HCT116 (cell line): ENCODE data around the gene CUBN. TPM values are rescaled to one million over a fixed set of nuclear protein-coding genes. Genes with fewer than 3 reads are reported as not detected.

ENCODE experiments used
- ATAC-seq: fragments of 200-7000 bp; cut with Tn5 transposase; 2 replicates; pipeline ENCODE4 v1.9.1; 2020; ENCODE audit warnings: mild to moderate bottlenecking, moderate library complexity
- BruUV-seq: library from RNA; stranded (reverse); fragments of 400-500 nt; replicated peaks from 2 replicates; lab custom pipeline; 2021; lab: Mats Ljungman, UMichigan
- CTCF ChIA-PET: fragments of 300-600 bp; sonication (Branson Sonifier 250); formaldehyde crosslinking; loops from one replicate; lab custom pipeline; 2021; ENCODE audit warnings: antibody characterized with exemption; lab: Charles Lee
- POLR2A ChIA-PET: fragments of 300-600, 350-600 bp; sonication (Branson Sonifier 250); formaldehyde crosslinking; loops from one replicate; lab custom pipeline; 2021; ENCODE audit warnings: antibody characterized with exemption; lab: Charles Lee
- RAD21 ChIA-PET, 2 experiments: fragments of 300-600 bp; sonication (Branson Sonifier 250); formaldehyde crosslinking; loops; one replicate each; lab custom pipeline; 2023; ENCODE audit warnings: low total read pairs in 2 of 2; ENCODE audit not compliant: uncharacterized antibody in 2 of 2, unreplicated experiment in 2 of 2, low non-redundant PET in 1 of 2; lab: Charles Lee
- DNase-seq: peaks from one replicate; pipeline ENCODE4 v3.0.0-alpha.2; 2010; ENCODE audit warnings: low read depth, low spot score
- H2AFZ ChIP-seq: fragments of 200-600 bp; shearing (Covaris generic), sonication (generic); 2 replicates; pipeline ENCODE4 v1.6.1; 2017; ENCODE audit warnings: low read depth, mixed run types, mixed read lengths, antibody characterized with exemption, low read length; ENCODE audit not compliant: poor library complexity, severe bottlenecking
- H3K27ac ChIP-seq: 2 replicates; pipeline ENCODE4 v1.5.1; 2012; ENCODE audit warnings: low read depth, low read length
- H3K27me3 ChIP-seq: fragments of 200-600 bp; sonication (generic); 2 replicates; pipeline ENCODE4 v1.6.1; 2016; ENCODE audit warnings: mixed run types, low read length, mixed read lengths; ENCODE audit not compliant: insufficient read depth
- H3K36me3 ChIP-seq, 2 experiments: fragments of 200-500 bp in 1 of 2; fragments of 200-600 bp in 1 of 2; sonication (Bioruptor generic) in 1 of 2; sonication (generic) in 1 of 2; 2 replicates each; pipeline versions ENCODE4 v1.5.1 to v1.6.1; 2014 to 2016; ENCODE audit warnings: low read length in 2 of 2, inconsistent platforms in 1 of 2, mixed read lengths in 1 of 2, mixed run types in 1 of 2; ENCODE audit not compliant: insufficient read depth in 2 of 2, control insufficient read depth in 1 of 2
- H3K4me1 ChIP-seq, 2 experiments: fragments of 200-600 bp in 1 of 2; sonication (generic) in 1 of 2; 2 replicates each; pipeline versions ENCODE4 v1.5.1 to v1.6.1; 2012 to 2017; ENCODE audit warnings: low read length in 2 of 2, inconsistent platforms in 1 of 2, mild to moderate bottlenecking in 1 of 2, mixed read lengths in 1 of 2, mixed run types in 1 of 2, moderate library complexity in 1 of 2; ENCODE audit not compliant: insufficient read depth in 2 of 2, control insufficient read depth in 1 of 2
- H3K4me2 ChIP-seq: fragments of 200-600 bp; sonication (generic); 2 replicates; pipeline ENCODE4 v1.6.1; 2017; ENCODE audit warnings: mixed run types, low read length, mixed read lengths
- H3K4me3 ChIP-seq, 2 experiments: fragments of 200-600 bp in 1 of 2; sonication (generic) in 1 of 2; replicated peaks in 1 of 2; 2 replicates each; pipeline ENCODE4 v1.5.1; 2011 to 2016; ENCODE audit warnings: low read length in 2 of 2, control low read depth in 1 of 2, low read depth in 1 of 2, mild to moderate bottlenecking in 1 of 2, mixed read lengths in 1 of 2, mixed run types in 1 of 2
- H3K79me2 ChIP-seq: fragments of 200-600 bp; sonication (generic); 2 replicates; pipeline ENCODE4 v1.6.1; 2017; ENCODE audit warnings: mild to moderate bottlenecking, mixed run types, low read length, moderate library complexity, mixed read lengths; ENCODE audit not compliant: insufficient read depth
- H3K9ac ChIP-seq: fragments of 200-600 bp; sonication (generic); 2 replicates; pipeline ENCODE4 v1.6.1; 2016; ENCODE audit warnings: low read length, mixed read lengths
- H3K9me2 ChIP-seq: fragments of 200-600 bp; sonication (generic), shearing (Covaris generic); 2 replicates; pipeline ENCODE4 v1.6.1; 2017; ENCODE audit warnings: mixed run types, mild to moderate bottlenecking, moderate library complexity; ENCODE audit not compliant: insufficient read depth
- H3K9me3 ChIP-seq, 2 experiments: fragments of 200-500 bp in 1 of 2; fragments of 200-600 bp in 1 of 2; sonication (Bioruptor generic) in 1 of 2; sonication (generic) in 1 of 2; 2 replicates each; pipeline ENCODE4 v1.6.1; 2014 to 2017; ENCODE audit warnings: low read length in 2 of 2, mixed read lengths in 2 of 2, inconsistent platforms in 1 of 2, low read depth in 1 of 2, mild to moderate bottlenecking in 1 of 2, mixed run types in 1 of 2, moderate library complexity in 1 of 2; ENCODE audit not compliant: control insufficient read depth in 1 of 2, insufficient read depth in 1 of 2
- H4K20me1 ChIP-seq: fragments of 200-600 bp; sonication (generic), shearing (Covaris generic); 2 replicates; pipeline ENCODE4 v1.6.1; 2017; ENCODE audit warnings: mixed run types, mild to moderate bottlenecking, moderate library complexity; ENCODE audit not compliant: insufficient read depth
- CEBPB ChIP-seq: IDR thresholded peaks from 2 replicates; pipeline ENCODE4 v1.6.1; 2012; ENCODE audit warnings: low read depth
- EGR1 ChIP-seq: IDR thresholded peaks from 2 replicates; pipeline ENCODE4 v1.6.1; 2012; ENCODE audit warnings: low read depth
- EZH2 ChIP-seq: fragments of 200-600 bp; sonication (generic); IDR thresholded peaks from 2 replicates; pipeline ENCODE4 v1.6.1; 2017; ENCODE audit warnings: antibody characterized with exemption, mixed run types
- EZH2phosphoT487 ChIP-seq: fragments of 200-600 bp; IDR thresholded peaks from 2 replicates; pipeline ENCODE4 v1.6.1; 2018; ENCODE audit warnings: antibody characterized with exemption, borderline replicate concordance
- FOSL1 ChIP-seq: IDR thresholded peaks from 2 replicates; pipeline ENCODE4 v1.6.1; 2012; ENCODE audit warnings: low read depth
- JUND ChIP-seq: IDR thresholded peaks from 2 replicates; pipeline ENCODE4 v1.6.1; 2012
- POLR2A ChIP-seq: IDR thresholded peaks from 2 replicates; pipeline ENCODE4 v1.7.0; 2011; ENCODE audit warnings: borderline replicate concordance; ENCODE audit not compliant: insufficient read depth, insufficient read length; ENCODE audit errors: extremely low read depth
- POLR2AphosphoS5 ChIP-seq: IDR thresholded peaks from 2 replicates; pipeline ENCODE4 v1.6.1; 2011; ENCODE audit warnings: mild to moderate bottlenecking, low read depth, low read length, moderate library complexity
- RAD21 ChIP-seq: IDR thresholded peaks from 2 replicates; pipeline ENCODE4 v1.6.1; 2012; ENCODE audit warnings: low read depth, mild to moderate bottlenecking
- SIN3A ChIP-seq: IDR thresholded peaks from 2 replicates; pipeline ENCODE4 v1.6.1; 2012; ENCODE audit warnings: low read depth
- SP1 ChIP-seq: IDR thresholded peaks from 2 replicates; pipeline ENCODE4 v1.6.1; 2012; ENCODE audit warnings: low read depth
- SRF ChIP-seq: IDR thresholded peaks from 2 replicates; pipeline ENCODE4 v1.6.1; 2012; ENCODE audit warnings: low read depth
- ZFX ChIP-seq: fragments of 450-650 bp; IDR thresholded peaks from 2 replicates; pipeline ENCODE4 v1.6.1; 2017
- ZNF274 ChIP-seq: fragments of 200-500 bp; sonication (Bioruptor generic); IDR thresholded peaks from 2 replicates; pipeline ENCODE4 v1.6.1; 2014; ENCODE audit warnings: mild to moderate bottlenecking, low read depth, low read length, inconsistent platforms
- intact Hi-C: fragments of 100-400 bp; cut with micrococcal nuclease; formaldehyde crosslinking; loops from 2 replicates; pipeline ENCODE4 v1.10.0; 2022
- total RNA-seq: library from RNA; stranded (reverse); gene quantifications from one replicate; pipeline ENCODE4 v1.2.1, GENCODE V29; 2021; ENCODE audit not compliant: unreplicated experiment
- TF ChIP-seq, protein P1 (sequence below): IDR thresholded peaks from 2 replicates; pipeline ENCODE4 v1.6.1; 2012; ENCODE audit warnings: low read depth
- TF ChIP-seq, protein P2 (sequence below): IDR thresholded peaks from 2 replicates; pipeline ENCODE4 v1.6.1; 2011; ENCODE audit warnings: mild to moderate bottlenecking, low read length, moderate library complexity; ENCODE audit not compliant: insufficient replicate concordance; ENCODE audit errors: extremely low read depth
- TF ChIP-seq, protein P3 (sequence below), 3 experiments: fragments of 200-600 bp in 1 of 3; sonication (generic) in 1 of 3; IDR thresholded peaks in 2 of 3; conservative IDR thresholded peaks in 1 of 3; 2 replicates each; pipeline ENCODE4 v1.5.1; 2012 to 2017; ENCODE audit warnings: low read depth in 2 of 3, low read length in 2 of 3, antibody characterized with exemption in 1 of 3, borderline replicate concordance in 1 of 3, control low read depth in 1 of 3, mild to moderate bottlenecking in 1 of 3, mixed read lengths in 1 of 3, mixed run types in 1 of 3, moderate library complexity in 1 of 3; ENCODE audit not compliant: insufficient read depth in 1 of 3
- TF ChIP-seq, protein P4 (sequence below): IDR thresholded peaks from 2 replicates; pipeline ENCODE4 v1.6.1; 2012

The CUBN gene
- total RNA-seq, 1 experiment from 2014 or later = 1.2 TPM

DNA sequence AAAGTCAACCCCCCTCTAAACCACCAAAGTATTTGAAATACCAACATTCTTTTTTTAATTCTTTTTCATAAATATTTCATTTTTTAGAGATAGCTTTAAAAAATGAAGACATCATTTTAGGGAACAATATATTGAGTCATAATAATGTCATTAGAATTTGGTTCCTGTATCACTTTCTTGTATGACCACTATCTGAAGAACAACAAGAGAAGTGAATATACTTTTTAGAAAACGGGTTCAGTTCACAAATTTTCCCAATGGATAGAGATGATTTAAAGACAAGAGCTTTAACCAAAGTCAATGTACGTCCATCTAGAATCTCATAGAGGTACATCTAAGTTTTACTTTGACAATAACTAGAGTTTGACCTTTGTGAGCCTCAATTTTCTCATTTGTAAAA is 48.2 kb downstream of the CUBN start:
- DNase-seq (no peak), ATAC-seq (no peak)
- Histone ChIP-seq H3K9me3 (no peaks in the 10 kb centered on the region), H3K27me3 (no peaks in the 10 kb centered on the region), H3K4me1 (no peaks in the 10 kb centered on the region), H2AFZ (no peak overlapping the region), H3K79me2 (no peaks in the 10 kb centered on the region), H3K36me3 (no peaks in the 10 kb centered on the region), H4K20me1 (no peaks in the 10 kb centered on the region), H3K9ac (no peak overlapping the region), H3K4me2 (no peak overlapping the region), H3K27ac (no peak overlapping the region), H3K4me3 (no peak overlapping the region), H3K9me2 (no peaks in the 10 kb centered on the region)
- no TSS peak for BruUV-seq
- intact Hi-C loops = no loop called here
- RAD21 ChIA-PET = no interaction called here
- CTCF ChIA-PET = no interaction called here
- POLR2A ChIA-PET = no interaction called here
- TF ChIP-seq, protein P1, sequence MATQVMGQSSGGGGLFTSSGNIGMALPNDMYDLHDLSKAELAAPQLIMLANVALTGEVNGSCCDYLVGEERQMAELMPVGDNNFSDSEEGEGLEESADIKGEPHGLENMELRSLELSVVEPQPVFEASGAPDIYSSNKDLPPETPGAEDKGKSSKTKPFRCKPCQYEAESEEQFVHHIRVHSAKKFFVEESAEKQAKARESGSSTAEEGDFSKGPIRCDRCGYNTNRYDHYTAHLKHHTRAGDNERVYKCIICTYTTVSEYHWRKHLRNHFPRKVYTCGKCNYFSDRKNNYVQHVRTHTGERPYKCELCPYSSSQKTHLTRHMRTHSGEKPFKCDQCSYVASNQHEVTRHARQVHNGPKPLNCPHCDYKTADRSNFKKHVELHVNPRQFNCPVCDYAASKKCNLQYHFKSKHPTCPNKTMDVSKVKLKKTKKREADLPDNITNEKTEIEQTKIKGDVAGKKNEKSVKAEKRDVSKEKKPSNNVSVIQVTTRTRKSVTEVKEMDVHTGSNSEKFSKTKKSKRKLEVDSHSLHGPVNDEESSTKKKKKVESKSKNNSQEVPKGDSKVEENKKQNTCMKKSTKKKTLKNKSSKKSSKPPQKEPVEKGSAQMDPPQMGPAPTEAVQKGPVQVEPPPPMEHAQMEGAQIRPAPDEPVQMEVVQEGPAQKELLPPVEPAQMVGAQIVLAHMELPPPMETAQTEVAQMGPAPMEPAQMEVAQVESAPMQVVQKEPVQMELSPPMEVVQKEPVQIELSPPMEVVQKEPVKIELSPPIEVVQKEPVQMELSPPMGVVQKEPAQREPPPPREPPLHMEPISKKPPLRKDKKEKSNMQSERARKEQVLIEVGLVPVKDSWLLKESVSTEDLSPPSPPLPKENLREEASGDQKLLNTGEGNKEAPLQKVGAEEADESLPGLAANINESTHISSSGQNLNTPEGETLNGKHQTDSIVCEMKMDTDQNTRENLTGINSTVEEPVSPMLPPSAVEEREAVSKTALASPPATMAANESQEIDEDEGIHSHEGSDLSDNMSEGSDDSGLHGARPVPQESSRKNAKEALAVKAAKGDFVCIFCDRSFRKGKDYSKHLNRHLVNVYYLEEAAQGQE = no peak
- no peak for TF ChIP-seq SIN3A
- TF ChIP-seq, protein P2, sequence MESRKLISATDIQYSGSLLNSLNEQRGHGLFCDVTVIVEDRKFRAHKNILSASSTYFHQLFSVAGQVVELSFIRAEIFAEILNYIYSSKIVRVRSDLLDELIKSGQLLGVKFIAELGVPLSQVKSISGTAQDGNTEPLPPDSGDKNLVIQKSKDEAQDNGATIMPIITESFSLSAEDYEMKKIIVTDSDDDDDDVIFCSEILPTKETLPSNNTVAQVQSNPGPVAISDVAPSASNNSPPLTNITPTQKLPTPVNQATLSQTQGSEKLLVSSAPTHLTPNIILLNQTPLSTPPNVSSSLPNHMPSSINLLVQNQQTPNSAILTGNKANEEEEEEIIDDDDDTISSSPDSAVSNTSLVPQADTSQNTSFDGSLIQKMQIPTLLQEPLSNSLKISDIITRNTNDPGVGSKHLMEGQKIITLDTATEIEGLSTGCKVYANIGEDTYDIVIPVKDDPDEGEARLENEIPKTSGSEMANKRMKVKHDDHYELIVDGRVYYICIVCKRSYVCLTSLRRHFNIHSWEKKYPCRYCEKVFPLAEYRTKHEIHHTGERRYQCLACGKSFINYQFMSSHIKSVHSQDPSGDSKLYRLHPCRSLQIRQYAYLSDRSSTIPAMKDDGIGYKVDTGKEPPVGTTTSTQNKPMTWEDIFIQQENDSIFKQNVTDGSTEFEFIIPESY = no peak
- TF ChIP-seq, protein P3, sequence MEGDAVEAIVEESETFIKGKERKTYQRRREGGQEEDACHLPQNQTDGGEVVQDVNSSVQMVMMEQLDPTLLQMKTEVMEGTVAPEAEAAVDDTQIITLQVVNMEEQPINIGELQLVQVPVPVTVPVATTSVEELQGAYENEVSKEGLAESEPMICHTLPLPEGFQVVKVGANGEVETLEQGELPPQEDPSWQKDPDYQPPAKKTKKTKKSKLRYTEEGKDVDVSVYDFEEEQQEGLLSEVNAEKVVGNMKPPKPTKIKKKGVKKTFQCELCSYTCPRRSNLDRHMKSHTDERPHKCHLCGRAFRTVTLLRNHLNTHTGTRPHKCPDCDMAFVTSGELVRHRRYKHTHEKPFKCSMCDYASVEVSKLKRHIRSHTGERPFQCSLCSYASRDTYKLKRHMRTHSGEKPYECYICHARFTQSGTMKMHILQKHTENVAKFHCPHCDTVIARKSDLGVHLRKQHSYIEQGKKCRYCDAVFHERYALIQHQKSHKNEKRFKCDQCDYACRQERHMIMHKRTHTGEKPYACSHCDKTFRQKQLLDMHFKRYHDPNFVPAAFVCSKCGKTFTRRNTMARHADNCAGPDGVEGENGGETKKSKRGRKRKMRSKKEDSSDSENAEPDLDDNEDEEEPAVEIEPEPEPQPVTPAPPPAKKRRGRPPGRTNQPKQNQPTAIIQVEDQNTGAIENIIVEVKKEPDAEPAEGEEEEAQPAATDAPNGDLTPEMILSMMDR (IDR thresholded peaks at IDR 0.05 in 2 of 3, conservative IDR thresholded peaks at IDR 0.05 in 1 of 3; ENCODE audit: borderline replicate concordance in 1 of 3, insufficient read depth in 1 of 3, low read depth in 2 of 3, low read length in 2 of 3) = no peak
- TF ChIP-seq FOSL1 = no peak
- no peak for TF ChIP-seq RAD21
- no peak for TF ChIP-seq SRF
- no peak for TF ChIP-seq EZH2
- TF ChIP-seq POLR2AphosphoS5 = no peak
- no peak for TF ChIP-seq EZH2phosphoT487
- TF ChIP-seq, protein P4, sequence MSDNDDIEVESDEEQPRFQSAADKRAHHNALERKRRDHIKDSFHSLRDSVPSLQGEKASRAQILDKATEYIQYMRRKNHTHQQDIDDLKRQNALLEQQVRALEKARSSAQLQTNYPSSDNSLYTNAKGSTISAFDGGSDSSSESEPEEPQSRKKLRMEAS = no peak
- TF ChIP-seq ZFX = no peak
- TF ChIP-seq ZNF274 = no peak
- no peak for TF ChIP-seq CEBPB
- no peak for TF ChIP-seq POLR2A
- no peak for TF ChIP-seq EGR1
- no peak for TF ChIP-seq SP1
- TF ChIP-seq JUND = no peak
